IPS-NIHi7 (cell line): ENCODE measurements around the gene KRT38.
"Not testable (repeated sequence)": the region's sequence is repeated elsewhere in the genome, so short reads cannot be mapped to it uniquely, and the experiment has no call there.

Experiments used
- DNase-seq: peaks from one replicate; pipeline ENCODE4 v3.0.0; 2012; ENCODE audit warnings: mixed read lengths; ENCODE audit errors: extremely low spot score

Gene KRT38

GRCh38 chr17:41462705-41463104 is 21.9 kb upstream of the KRT38 start:
- DNase-seq = no peak

DNA sequence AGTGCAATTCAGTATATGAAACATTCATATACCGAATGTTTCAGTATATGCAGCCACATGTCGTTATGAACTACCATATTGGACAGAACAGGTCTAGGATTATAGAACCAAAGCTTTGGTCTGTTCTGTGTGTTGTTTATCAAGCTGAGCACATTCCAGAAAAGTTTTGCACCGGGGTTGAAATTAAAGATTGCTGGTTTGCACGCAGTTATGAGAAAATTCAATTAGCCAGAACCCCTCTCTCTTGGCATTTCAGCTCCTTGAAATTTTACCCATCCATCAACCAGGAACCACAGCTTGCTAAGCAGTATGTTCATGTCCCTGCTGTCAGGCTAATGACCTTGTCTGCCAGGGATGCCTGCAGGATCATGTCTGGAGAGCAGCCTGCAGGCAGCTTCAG is 16.9 kb upstream of the KRT38 start:
- no peak for DNase-seq

DNA sequence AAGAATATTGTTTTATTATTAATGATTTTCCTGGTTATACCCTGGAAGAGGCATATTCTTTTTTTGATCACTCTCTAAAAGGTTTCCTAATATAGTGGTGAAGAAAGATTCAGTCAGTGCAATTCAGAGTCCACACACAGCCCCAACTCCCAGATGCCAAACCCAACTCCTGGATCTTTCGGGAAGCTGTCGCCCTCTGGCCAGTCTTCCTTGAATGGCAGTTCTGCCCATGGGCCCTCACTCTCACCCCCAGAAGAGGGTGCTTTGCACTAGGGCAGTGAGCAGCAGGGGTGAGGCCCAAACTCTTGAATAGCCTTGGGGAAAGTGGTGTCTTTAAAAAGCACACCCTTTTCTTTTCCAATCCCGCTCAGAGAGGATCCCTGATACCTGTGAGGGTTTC is 15.4 kb upstream of the KRT38 start:
- peak; percentile 57 for DNase-seq

GRCh38 chr17:41455236-41455635 is 14.5 kb upstream of the KRT38 start:
- DNase-seq = no peak

DNA sequence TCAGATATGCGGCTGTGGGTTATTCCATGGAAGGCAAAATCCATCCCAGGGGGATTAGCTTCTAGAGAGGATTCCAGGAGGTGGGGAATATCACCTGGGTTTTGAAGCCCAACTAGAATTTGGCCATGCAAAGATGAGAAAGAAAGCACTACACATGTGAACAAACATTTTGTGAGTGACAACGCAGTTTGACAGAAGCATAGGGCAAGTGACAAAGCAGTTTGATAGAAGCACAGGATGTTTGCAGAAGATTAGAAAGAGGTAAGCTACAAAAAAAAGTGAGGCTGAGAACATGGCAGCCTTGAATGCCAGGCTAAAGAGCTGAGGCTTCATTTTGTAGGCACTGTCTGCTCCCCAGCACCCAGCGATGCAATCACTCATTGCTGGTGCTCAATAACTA is 12.3 kb upstream of the KRT38 start:
- no peak for DNase-seq

- DNase-seq = no peak
Measured at GRCh38 chr17:41452281-41452680, 11.5 kb upstream of the KRT38 start.

GRCh38 chr17:41451154-41451728 is 10.5 kb upstream of the KRT38 start:
- DNase-seq = no peak

DNA sequence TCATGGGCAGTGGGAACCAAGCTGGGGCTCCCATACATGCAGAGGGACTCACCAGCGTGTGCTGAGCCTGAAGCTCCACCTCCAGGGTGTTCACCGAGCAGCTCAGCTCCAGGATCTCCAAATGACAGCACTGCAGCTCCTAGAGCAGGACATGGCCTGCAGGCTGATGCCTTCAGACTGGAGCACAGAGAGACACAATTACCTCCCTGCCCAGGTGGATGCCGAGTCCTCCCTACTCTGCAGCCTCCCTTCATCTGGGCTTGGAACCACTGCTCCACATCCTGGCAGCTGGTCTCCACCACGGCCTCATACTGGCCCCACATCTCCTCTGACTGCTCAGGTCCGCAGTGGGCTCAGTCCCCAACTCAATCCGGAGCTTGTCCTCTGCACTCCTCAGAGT is 8.2 kb upstream of the KRT38 start:
- DNase-seq = no peak

DNA sequence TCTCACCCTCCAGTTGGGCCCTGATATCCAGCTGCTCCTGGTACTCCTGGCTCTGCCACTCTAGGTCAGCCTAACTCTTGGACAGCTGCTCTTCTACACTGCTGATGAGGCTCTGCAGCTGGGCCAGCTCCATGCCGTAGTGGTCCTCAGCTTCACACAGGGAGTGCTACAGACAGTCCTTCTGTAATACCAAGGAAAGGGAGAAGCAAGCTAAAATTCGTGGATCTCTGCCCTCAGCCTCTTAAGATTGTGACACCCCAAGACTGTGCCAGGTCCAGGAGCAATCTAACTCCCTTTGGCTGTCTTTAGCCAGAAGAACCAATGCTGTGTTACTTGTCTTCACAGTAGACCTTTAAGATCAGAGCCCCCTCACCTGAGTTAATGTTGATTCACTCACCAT is 7.7 kb upstream of the KRT38 start:
- no peak for DNase-seq

DNA sequence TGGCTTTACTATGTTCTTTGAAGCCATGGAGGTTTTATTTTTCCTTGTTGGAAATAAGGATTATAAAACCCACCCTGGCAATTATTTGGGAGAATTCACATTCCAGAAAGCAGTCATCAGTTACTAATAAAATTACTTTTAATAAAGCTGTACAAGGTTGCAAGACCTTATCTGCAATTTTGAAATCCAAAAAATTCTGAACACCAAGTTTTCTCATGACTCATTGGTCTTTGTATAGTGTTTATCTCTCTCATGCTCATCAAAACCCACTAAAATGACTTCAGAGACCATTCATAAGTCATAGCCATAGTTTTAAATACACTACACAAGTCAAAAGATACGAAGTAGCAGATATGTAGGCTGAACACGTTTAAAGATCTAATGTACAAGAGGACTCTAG is 6.0 kb upstream of the KRT38 start:
- DNase-seq = no peak

GRCh38 chr17:41444640-41445039 is 3.9 kb upstream of the KRT38 start:
- DNase-seq = no peak

DNA sequence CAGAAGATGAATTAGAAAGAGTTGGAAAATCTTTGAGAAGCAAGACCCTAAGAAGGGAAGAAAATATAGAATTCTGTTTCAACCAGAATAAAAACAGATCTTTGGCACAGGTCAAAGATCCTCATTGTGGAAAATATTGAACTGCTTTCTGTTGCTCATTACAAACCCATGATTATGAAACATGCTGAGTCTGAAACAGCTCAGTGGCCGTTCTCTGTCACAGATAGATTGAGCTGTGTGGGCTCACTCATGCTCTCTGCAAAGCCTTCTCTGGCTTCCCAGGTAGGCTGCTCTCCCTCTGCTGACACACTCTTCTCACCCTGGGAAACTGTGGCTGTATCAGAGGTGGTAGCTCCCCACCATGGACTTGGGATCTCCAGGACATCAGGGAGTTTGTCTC is 3.4 kb upstream of the KRT38 start:
- DNase-seq = no peak

DNA sequence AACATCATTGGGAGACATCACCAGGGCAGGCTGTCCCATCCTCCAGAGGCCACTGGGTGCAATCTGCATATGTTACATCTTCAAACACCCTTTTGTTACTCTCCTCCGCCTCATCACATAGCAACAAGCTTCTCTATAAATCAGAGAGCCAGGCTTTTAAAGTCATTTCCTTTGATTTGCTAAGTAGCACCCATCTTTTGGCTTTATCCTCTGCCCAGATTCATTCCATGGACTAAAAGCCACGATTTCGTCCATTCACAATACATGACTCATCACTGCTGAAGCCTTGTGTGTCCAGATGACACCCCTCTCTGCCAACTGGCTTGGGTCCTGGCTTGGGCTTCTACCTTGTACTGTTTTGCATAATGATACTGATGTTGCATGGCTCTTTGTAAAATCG is 2.0 kb upstream of the KRT38 start:
- no peak for DNase-seq

DNA sequence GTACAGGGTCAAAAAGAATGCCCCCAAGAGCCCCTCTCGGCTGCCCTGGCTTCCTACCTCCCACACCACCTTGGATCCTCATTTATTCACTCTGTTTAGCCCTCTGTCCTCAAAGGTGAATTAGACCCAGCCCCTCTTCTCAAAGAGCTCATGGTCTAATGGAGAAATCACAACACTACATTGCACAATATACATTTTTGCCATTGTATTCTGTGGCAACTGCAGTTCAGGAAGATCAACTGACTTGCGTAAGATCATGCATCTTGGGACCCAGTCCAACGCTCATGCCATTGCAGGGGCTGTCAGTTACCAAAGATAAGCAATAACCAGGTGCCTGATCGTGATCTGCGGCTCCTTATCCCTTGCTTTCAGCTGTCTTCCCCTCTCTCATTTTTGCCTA is 1.4 kb downstream of the KRT38 start:
- DNase-seq = no peak

DNA sequence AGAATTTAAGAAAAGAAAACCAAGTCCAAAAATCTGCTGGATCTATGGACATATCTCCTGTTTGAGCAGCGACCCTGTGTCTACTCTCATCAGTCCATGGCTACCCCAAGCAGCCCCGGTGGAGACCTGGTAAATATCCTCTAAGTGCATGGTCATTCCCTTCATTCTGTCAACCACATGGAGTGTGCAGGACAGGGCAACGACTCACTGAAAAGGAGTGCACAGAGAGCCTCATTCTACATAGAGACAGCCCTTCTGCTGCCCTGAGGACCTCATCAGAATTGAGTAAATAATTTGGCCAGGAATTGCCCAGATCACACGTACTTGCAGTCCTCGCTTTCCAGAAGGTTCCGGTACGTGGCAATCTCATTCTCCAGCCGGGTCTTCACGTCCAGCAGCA is 3.0 kb downstream of the KRT38 start:
- no peak for DNase-seq

GRCh38 chr17:41437254-41437653 is 3.5 kb downstream of the KRT38 start:
- DNase-seq = no peak

- DNase-seq = no peak
Measured at GRCh38 chr17:41434415-41434814, 6.4 kb downstream of the KRT38 start.

DNA sequence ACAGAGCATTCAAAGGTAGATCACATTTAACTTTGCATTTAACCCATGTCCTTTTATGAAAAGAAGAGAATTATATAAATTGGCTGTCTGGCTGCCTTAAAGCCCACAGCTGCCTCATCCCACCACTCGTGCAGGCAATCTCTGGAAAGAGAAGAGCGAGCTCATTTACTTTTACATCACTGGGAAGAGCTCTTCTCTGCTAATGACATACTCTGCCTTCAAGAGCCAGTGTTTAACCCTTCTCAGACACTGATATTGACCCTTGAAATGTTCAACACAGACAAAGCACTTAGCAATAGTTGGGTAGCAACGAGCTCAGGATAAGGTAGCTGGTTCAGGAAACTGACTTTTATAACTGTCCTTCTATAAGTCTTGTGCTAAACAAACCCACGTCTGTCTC is 6.8 kb downstream of the KRT38 start:
- no peak for DNase-seq

GRCh38 chr17:41433586-41433985 is 7.2 kb downstream of the KRT38 start:
- no peak for DNase-seq

DNA sequence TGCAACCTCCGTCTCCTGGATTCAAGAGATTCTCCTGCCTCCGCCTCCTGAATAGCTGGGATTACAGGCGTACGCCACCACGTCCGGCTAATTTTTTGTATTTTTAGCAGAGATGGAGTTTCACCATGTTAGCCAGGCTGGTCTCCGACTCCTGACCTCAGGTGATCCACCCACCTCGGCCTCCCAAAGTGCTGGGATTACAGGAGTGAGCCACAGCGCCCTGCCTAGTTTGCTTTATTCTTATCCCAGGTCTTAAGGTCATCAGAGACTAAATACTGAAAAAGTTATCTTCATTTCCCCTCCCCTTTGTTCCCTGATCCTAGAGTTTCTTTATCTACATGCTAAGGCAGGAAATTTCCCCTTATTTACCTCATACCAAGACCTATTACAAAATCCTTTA is 10.4 kb downstream of the KRT38 start:
- not testable (repeated sequence) for DNase-seq

- DNase-seq = no peak
Measured at GRCh38 chr17:41429667-41430066, 11.1 kb downstream of the KRT38 start.

DNA sequence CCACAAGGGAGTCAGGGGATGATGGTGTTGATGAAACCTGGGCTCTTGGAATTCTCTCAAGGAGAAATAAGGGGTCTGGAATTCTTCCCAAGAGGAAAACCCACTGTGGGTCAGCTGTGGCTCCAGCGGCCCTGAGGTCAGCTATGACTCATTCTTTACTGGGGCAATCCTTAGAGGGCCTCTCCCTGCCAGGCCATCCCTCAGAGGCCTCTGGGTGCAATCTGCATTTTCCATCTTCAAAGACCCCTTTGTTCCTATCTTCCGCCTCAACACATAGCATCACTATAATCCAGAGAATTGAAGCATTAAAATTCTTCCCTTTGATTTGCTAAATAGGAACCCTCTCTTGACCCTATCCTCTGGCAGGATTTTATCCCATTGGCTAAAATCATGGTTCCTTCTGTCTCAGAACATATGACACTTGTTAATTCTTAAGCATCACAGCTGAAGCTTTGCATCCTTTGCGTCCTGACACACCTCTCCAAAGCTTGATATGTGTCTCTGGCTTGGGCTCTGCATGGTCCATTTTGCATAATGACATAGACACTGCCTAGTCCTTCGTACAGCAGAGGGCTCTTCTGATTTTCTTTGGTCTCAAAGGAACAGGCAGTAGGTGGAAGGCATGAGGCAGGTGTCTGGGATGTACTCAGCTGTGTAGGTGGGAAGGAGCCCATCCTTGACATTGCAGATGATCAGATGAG is 12.0 kb downstream of the KRT38 start:
- peak; percentile 37 for DNase-seq

DNA sequence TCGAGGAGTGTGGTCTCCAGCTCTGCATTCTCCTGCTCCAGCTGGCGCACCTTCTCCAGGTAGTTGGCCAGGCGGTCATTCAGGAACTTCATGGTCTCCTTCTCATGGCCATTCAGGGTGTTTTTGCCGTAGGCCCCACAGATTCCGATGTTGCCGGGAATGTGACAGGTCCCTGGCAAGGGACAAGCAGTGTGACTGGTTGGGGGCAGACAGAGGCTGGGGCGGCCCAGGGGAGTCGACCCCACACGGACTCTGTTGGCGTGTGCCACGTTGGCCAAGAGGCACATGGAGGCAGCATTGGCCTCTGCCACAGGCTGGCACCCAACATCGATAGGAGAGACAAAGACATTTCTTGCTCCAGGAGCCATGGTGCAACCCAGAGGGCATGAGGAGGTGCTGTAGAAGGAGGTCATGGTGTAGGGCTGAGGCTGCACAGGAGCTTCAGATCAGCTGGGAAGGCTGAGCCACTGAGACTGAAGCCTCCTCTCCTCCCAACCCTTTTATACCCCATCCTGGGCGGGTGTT is 16.6 kb downstream of the KRT38 start, which contains the start of gene KRT37:
TSS of gene KRT37 (minus strand) at position 475 of the 525 bp plus-strand sequence. CDS start at position 413, 62 bp downstream.
- DNase-seq = no peak

- not testable (repeated sequence) for DNase-seq
Measured at GRCh38 chr17:41422586-41422985, 18.2 kb downstream of the KRT38 start.
